Psoas muscle (tissue), 8 donors: ENCODE results near the gene SIK2. TPM values are rescaled to one million over a fixed set of nuclear protein-coding genes. Genes with fewer than 3 reads are reported as not detected.

Experiments
- ATAC-seq, 4 donors: fragments of 200-7000 bp; cut with Tn5 transposase; one replicate each; pipeline ENCODE4 v1.9.1; 2020; ENCODE audit warnings: moderate library complexity in 3 of 4, mild to moderate bottlenecking in 2 of 4
- DNase-seq, 2 donors: peaks; one replicate each; pipeline ENCODE4 v3.0.0-alpha.2; 2020
- H3K27ac ChIP-seq: fragments of 200-600 bp; one replicate; pipeline ENCODE4 v1.8.0; 2022
- H3K27me3 ChIP-seq, 3 donors: fragments of 200-600 bp in 1 of 3; one replicate each; pipeline versions ENCODE4 v1.6.1 to v1.8.0; 2013 to 2022; ENCODE audit warnings: low read length in 2 of 3, mild to moderate bottlenecking in 2 of 3, moderate library complexity in 1 of 3; ENCODE audit not compliant: insufficient read depth in 3 of 3
- H3K36me3 ChIP-seq, 2 donors: fragments of 200-600 bp in 1 of 2; one replicate each; pipeline versions ENCODE4 v1.6.1 to v1.8.0; 2013 to 2022; ENCODE audit warnings: low read depth in 1 of 2, mild to moderate bottlenecking in 1 of 2, moderate library complexity in 1 of 2; ENCODE audit not compliant: insufficient read depth in 1 of 2
- H3K4me1 ChIP-seq: fragments of 200-600 bp; one replicate; pipeline ENCODE4 v1.8.0; 2022
- H3K4me3 ChIP-seq: fragments of 200-600 bp; one replicate; pipeline ENCODE4 v1.8.0; 2022; ENCODE audit warnings: mild to moderate bottlenecking
- H3K9me3 ChIP-seq: fragments of 200-600 bp; one replicate; pipeline ENCODE4 v1.8.0; 2022
- CTCF ChIP-seq: fragments of 200-600 bp; IDR thresholded peaks from one replicate; pipeline ENCODE4 v1.8.0; 2022; ENCODE audit warnings: antibody characterized with exemption
- WGBS, 3 donors: extraction: QIAGEN DNeasy Blood & Tissue Kit; methylation state at CpG; one replicate each; pipeline versions ENCODE4 v1.1.6 to v1.1.7; 2013; 5-methylcytosine and 5-hydroxymethylcytosine counted together
- intact Hi-C, 2 donors: fragments of 100-400 bp; cut with DNase I; formaldehyde crosslinking; loops; one replicate each; pipeline versions ENCODE4 v1.11.0 to v1.14.2; 2022
- polyA plus RNA-seq, 3 donors: library from polyadenylated mRNA; stranded (reverse); fragments of 200-250 nt; gene quantifications; one replicate each; pipeline ENCODE4 v1.2.3, GENCODE V29; 2013
- total RNA-seq, 4 donors: library from RNA; stranded (reverse); fragmentation: NEBNext Ultra II Directional in 2 of 4; extraction: Animal tissue kit (Norgen Biotek cat#: 25700) in 2 of 4; gene quantifications; one replicate each; pipeline versions ENCODE4 v1.2.1 to v1.2.4, GENCODE V29; 2021 to 2023
- donor health status: healthy with polysubstance abuse.
- donor health status: DM: no; HTN: no; CAD: no; lungs with moderate emphysema.
- donor health status: Bipolar disorder and iron deficiency.
- donor health status: healthy.
- donor health status: DM: yes; HTN: yes; CAD: no.
- donor health status: DM: no; HTN: no; CAD: no.
- donor health status: DM: no; HTN: no; CAD: no.
- donor health status: DM: yes; HTN: yes; CAD: no.

Gene SIK2
- total and polyA plus RNA-seq, 7 donors: 9.0 to 69.6 (median 30.4) TPM

DNA sequence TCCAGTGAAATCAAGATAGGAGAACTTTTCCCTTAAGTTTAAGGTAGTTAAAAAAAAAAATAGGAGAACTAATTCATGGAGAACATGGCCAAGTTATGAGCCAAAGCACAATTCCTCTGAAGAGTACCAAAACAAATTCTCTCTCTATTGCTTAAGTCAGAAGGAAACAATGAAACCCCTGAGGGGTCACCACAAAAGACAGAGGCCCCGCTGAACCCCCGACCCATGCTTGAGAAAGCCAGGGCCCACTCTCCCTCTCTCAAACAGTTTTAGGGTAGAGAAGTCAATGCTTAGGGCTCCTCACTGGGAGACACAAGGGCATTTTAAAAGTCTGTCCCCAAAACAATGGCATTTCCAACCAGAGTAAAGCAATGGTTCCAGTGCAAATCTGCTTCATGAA, 137.1 kb downstream of the SIK2 start:
- peaks cover 40% of the 10 kb centered on the region for H3K4me1 ChIP-seq
- TF ChIP-seq CTCF: no peak
- H3K36me3 ChIP-seq: peaks cover 13 to 52% of the 10 kb centered on the region in 2 donors
- no peaks in the 10 kb centered on the region for H3K9me3 ChIP-seq
- no peak overlapping the region for H3K27ac ChIP-seq
- H3K4me3 ChIP-seq: no peak overlapping the region
- no peak for ATAC-seq
- 93 to 95% (median 94%) methylated on average over 2 of the region's 2 CpGs for WGBS, 3 donors
- no peak for DNase-seq
- intact Hi-C loops: loop anchor here in 1 of 2 donors (10.0 kb wide), 1 partner anchor 134 kb away; the partner anchor contains the start of gene SIK2
- no peaks in the 10 kb centered on the region for H3K27me3 ChIP-seq

GRCh38 chr11:111741751-111742150, 139.5 kb downstream of the SIK2 start:
- Histone ChIP-seq H3K27me3 (no peaks in the 10 kb centered on the region), H3K4me1 (peaks cover 25% of the 10 kb centered on the region), H3K27ac (no peak overlapping the region), H3K4me3 (no peak overlapping the region), H3K9me3 (no peaks in the 10 kb centered on the region), H3K36me3 (peaks cover 13 to 77% of the 10 kb centered on the region in 2 donors)
- TF ChIP-seq CTCF: no peak
- intact Hi-C loops: no loop called here
- 87 to 94% (median 91%) methylated on average over 2 of the region's 2 CpGs for WGBS, 3 donors
- ATAC-seq: no peak
- DNase-seq: no peak

GRCh38 chr11:111743700-111744099, 141.5 kb downstream of the SIK2 start:
- 94 to 98% (median 96%) methylated on average over 2 of the region's 2 CpGs for WGBS, 3 donors
- H3K27ac ChIP-seq: no peak overlapping the region

DNA sequence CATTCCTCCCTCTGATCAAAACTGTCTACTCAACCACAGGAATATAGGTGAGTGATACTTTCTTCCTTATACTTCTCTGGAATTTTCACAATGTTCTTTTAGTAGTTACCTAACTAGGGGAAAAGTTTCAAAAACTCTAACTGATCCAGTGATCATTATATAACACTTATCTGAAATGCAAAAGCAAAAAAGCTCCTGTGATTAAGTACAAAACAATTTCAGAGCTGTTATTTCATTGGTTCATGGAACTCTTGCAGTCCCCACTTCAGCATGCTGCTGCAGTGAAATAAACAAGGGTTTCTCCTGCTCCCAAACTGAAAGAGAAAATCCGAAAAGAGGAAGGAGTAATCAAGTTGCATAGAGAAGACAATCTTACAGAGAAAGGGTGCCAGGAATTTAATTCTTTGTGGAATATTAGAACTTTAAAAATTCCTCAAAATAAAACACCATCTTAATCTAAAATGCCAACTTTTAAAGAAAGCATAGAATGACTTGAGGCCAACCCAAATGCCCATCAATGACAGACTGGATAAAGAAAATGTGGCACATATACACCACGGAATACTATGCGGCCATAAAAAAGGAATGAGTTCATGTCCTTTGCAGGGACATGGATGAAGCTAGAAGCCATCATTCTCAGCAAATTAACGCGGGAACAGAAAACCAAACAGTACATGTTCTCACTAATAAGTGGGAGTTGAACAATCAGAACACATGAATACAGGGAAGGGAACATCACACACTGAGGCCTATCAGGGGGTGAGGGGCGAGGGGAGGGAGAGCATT, 143.7 kb downstream of the SIK2 start:
- DNase-seq (no peak), ATAC-seq (no peak)
- intact Hi-C loops: no loop called here
- peaks cover 19 to 100% of the 10 kb centered on the region in 2 donors for H3K36me3 ChIP-seq
- no peak overlapping the region for H3K4me3 ChIP-seq
- no peak for TF ChIP-seq CTCF
- no peak overlapping the region for H3K27ac ChIP-seq
- WGBS, 3 donors: 94 to 95% (median 94%) methylated on average over 6 of the region's 6 CpGs
- H3K9me3 ChIP-seq: no peaks in the 10 kb centered on the region
- no peaks in the 10 kb centered on the region for H3K27me3 ChIP-seq
- peaks cover 8% of the 10 kb centered on the region for H3K4me1 ChIP-seq

More at GRCh38 chr11:111743700-111744099, 141.5 kb downstream of the SIK2 start:
- H3K4me1 ChIP-seq: peaks cover 8% of the 10 kb centered on the region
- peaks cover 19 to 93% of the 10 kb centered on the region in 2 donors for H3K36me3 ChIP-seq
- DNase-seq (no peak), ATAC-seq (no peak)
- no peak overlapping the region for H3K4me3 ChIP-seq
- no peaks in the 10 kb centered on the region for H3K9me3 ChIP-seq
- TF ChIP-seq CTCF: no peak
- H3K27me3 ChIP-seq: no peaks in the 10 kb centered on the region
- intact Hi-C loops: no loop called here
